ENCODE results near the gene EVX1. TPM values are rescaled to one million over a fixed set of nuclear protein-coding genes. Genes with fewer than 3 reads are reported as not detected.

The EVX1 gene
- total RNA-seq, 1 experiment from 2014 or later, result not detected

DNA sequence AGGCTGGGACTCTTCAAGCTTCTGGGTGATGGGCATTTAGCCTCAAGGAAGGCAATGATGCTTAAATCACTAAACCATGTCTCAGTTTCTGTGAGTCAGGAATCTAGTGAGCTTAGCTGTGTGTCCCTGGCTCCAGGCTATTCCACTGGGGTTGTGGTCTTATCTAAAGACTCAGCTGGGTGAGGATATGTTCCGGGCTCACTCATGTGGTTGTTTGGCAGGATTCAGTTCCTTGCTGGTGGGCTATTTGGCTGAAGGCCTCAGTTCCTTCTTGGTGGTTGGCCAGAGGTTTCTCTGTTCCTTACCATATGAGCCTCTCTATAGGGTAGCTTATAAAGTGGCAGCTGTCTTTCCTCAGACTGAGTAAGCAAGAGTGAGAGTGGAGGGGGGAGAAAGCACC, 12.0 kb downstream of the EVX1 start:
- H3K9me3 ChIP-seq, result no peaks in the 10 kb centered on the region
- no peaks in the 10 kb centered on the region for H3K36me3 ChIP-seq
- DNase-seq, result peak; percentile 87
- H3K27me3 ChIP-seq, result no peaks in the 10 kb centered on the region
- H3K4me3 ChIP-seq, result no peak overlapping the region

DNA sequence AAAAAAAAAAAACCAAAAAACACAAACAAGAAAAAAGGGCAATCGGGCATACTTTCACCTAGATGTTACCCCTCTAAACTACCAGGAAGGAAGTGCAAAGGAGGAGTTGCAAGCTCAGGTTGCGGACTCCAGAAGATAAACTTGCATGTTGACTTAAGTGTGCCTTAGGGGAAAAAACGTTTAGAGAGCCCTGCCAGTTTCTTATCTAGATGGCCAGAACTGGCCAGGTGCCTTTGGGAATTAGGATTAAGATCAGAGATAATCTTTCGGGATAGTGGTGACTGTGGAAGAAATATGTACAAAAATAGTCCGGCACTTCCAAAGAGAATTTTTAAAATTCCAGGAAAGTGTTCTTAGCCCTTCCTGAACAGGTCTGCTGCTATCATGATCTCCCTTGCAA, 17.6 kb downstream of the EVX1 start:
- Histone ChIP-seq H3K4me3 (no peak overlapping the region), H3K9me3 (no peaks in the 10 kb centered on the region), H3K27me3 (no peaks in the 10 kb centered on the region), H3K36me3 (no peaks in the 10 kb centered on the region)
- DNase-seq, result no peak

DNA sequence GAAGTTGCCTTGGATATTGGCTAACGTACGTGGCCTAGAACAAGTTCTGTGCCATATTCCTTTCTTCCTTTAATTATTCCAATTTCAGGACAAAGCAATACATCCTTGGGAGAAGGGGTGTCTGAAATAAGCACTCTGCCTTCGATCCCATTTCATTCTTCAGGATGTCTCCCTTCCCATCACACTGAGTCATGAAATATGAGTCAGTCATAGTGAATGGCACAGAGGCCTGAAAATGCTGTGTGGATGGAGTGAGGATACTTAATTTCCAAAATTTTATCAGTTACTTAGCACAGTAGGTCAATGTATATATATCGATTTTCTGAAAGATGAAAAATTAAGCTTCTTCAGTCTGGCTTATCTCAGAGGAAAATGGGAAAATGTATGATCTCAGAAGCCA, 19.5 kb downstream of the EVX1 start:
- H3K27me3 ChIP-seq, result no peaks in the 10 kb centered on the region
- H3K4me3 ChIP-seq, result no peak overlapping the region
- H3K9me3 ChIP-seq, result no peaks in the 10 kb centered on the region
- DNase-seq, result no peak
- no peaks in the 10 kb centered on the region for H3K36me3 ChIP-seq

DNA sequence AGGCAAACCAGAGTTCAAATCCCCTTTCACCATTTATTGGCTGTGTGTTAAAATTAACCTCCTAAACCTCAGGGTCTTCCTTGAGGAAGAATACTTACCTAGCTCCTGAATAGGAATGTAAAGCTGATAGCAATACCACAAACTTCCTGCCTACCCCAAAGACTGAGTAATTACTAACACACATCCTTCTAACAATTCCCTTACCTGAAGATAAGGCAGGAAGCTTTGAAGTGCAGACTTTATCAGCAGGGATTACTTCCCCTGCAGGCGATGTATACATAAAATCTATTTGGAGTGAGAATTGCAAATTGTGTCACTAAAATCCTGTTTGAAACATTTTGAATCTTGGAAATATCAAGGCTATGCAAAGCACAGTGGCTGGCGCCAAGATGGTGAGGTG, 21.2 kb downstream of the EVX1 start:
- Histone ChIP-seq H3K27me3 (no peaks in the 10 kb centered on the region), H3K36me3 (no peaks in the 10 kb centered on the region), H3K4me3 (no peak overlapping the region), H3K9me3 (no peaks in the 10 kb centered on the region)
- no peak for DNase-seq

DNA sequence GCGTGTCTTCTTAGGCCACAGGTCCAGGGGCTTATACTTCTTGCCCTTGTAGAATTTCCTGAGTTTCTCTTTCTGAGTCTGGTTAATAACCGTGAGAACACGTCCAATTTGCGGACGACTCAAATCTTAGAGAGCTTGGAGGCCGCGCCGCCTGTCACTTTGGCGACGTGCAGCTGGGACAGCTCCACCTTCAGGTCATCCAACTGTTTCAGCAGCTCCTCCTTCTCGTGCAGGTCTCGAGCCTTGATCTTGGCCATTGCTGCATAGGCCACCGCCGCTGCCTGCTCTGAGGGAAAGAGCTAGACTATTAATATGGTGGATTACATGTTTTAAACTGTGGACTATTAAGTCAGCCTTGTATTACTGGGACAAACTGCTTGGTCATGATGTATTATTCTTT, 26.9 kb downstream of the EVX1 start:
- H3K27me3 ChIP-seq, result no peaks in the 10 kb centered on the region; the same call in 1 of the 2 replicates
- H3K4me3 ChIP-seq, result no peak overlapping the region
- DNase-seq, result no peak
- H3K36me3 ChIP-seq, result no peaks in the 10 kb centered on the region
- peaks cover 6% of the 10 kb centered on the region for H3K9me3 ChIP-seq

DNA sequence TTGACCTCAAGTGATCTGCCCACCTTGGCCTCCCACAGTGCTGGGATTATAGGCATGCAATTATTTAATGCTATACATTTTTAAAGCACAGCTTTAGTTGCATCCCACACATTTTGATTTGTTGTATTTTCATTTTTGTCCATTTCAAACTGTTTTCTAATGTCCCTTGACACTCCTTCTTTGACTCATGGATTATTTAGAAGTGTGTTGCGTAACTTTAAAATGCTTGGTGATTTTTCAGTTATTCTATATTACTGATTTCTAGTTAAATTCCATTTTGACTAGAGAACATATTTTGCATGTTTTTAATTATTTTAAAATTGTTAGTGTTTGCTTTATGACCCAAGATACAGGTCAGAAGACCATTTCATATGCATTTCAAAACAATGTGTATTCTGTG, 28.8 kb downstream of the EVX1 start:
- H3K27me3 ChIP-seq, result no peaks in the 10 kb centered on the region; the same call in 1 of the 2 replicates
- peaks cover 6% of the 10 kb centered on the region for H3K9me3 ChIP-seq
- DNase-seq, result no peak
- no peaks in the 10 kb centered on the region for H3K36me3 ChIP-seq
- H3K4me3 ChIP-seq, result no peak overlapping the region

DNA sequence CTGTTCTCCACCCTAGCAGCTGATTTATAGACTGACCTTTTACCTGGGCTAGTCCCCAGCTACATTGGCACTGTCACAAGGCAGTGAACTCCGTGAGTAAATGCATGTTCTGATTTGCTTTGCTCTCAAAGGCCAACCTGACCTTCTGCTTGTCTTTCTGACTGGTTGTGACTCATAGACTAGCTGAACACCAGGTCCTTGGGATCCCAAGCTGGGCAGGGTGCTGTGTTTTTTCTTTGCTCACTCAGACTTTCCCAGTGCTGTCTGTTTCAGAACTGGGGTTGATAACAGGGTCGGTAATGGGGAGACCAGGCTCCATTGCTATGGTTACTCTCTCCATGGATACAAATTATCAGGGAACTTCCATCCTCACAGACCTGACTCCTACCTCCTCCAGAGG, 35.0 kb downstream of the EVX1 start:
- Histone ChIP-seq H3K9me3 (no peaks in the 10 kb centered on the region), H3K36me3 (no peaks in the 10 kb centered on the region), H3K27me3 (0 out of 2 replicates have a peak, but pooled peaks cover 2% of the 10 kb centered on the region), H3K4me3 (no peak overlapping the region)
- DNase-seq, result peak; percentile 40

DNA sequence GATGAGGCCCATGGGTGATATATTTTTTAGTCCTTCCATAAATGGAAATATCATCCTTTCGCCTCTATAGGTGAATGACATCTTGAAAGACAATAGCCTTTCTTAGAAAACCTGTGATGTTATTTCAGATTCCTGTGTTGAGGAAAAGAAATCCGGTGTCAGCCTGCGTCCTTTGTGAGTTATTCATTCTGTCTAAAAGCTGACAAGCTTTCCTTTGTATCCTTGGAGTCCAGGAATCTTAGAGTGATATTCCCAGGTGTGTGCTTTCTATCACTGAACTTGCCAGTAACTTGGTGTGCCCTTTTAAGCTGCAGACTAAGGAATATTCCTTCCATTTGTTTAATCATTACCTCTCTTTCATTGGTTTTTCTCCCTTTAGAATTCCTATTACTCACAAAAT, 41.0 kb downstream of the EVX1 start:
- DNase-seq, result no peak
- no peak overlapping the region for H3K4me3 ChIP-seq

DNA sequence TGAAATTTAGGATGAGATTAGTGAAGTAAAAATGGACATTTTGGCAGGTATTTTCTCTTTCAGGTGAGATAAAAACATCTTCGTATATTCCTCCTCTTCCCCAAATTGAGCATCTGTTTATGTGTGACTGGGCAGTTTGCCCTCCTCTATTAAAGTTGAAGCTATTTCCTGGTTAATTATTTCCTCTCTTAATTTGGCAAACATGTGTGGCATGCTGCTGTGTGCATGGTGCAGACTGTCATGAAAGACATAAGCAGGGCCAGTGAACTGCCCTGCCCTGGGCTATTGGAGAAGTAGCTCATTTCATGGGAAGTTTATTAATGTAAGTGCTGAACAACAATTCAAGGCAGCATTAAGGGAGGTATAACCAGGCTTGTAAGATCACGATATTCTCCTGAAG, 52.6 kb downstream of the EVX1 start:
- H3K9me3 ChIP-seq, result no peaks in the 10 kb centered on the region
- H3K27me3 ChIP-seq, result no peaks in the 10 kb centered on the region
- DNase-seq, result no peak
- no peak overlapping the region for H3K4me3 ChIP-seq
- no peaks in the 10 kb centered on the region for H3K36me3 ChIP-seq

More for the DNA sequence above, 41.0 kb downstream of the EVX1 start:
- no peaks in the 10 kb centered on the region for H3K36me3 ChIP-seq
- no peaks in the 10 kb centered on the region for H3K9me3 ChIP-seq
- peaks cover 12% of the 10 kb centered on the region for H3K27me3 ChIP-seq

DNA sequence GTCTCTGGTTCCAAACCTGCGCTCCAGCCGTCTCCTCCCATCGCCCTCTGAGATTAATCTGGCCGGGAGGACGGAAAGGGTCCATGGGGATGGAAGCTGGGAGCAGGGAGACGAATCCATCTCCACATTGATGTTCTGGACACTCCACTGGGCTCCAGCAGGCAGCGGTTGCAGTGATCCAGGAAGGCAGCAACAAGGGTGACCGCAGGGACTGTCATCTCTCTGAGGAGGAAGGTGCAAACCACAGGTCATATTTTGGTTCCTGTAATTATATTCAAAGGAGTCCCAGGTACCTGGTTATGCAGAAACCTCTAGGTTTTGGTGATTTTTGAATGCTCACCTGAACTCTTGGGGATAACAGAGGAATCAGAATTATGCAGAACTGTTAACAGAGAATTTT, 54.8 kb downstream of the EVX1 start:
- no peaks in the 10 kb centered on the region for H3K27me3 ChIP-seq
- H3K36me3 ChIP-seq, result no peaks in the 10 kb centered on the region
- no peak for DNase-seq
- H3K4me3 ChIP-seq, result no peak overlapping the region
- H3K9me3 ChIP-seq, result no peaks in the 10 kb centered on the region

Other genes starting within 250 kb of the EVX1 start
- 0.27 and 1.1 TPM in 2 replicates for gene HOXA1, start 146.8 kb upstream of the EVX1 start, total RNA-seq (2014; rRNA removed; shearing (Covaris generic); ENCODE audit: low replicate concordance)
- 0.35 TPM in 1 of 2 replicates, not detected in the other for gene HOXA2, start 140.1 kb upstream of the EVX1 start, total RNA-seq (2014; rRNA removed; shearing (Covaris generic); ENCODE audit: low replicate concordance)
- 1.5 TPM in 1 of 2 replicates, not detected in the other for gene HOXA4, start 112.0 kb upstream of the EVX1 start, total RNA-seq (2014; rRNA removed; shearing (Covaris generic); ENCODE audit: low replicate concordance)
- gene HOXA5, start 99.1 kb upstream of the EVX1 start, total RNA-seq (2014; rRNA removed; shearing (Covaris generic); ENCODE audit: low replicate concordance), result 1.7 and 2.7 TPM in 2 replicates
- gene HOXA6, start 95.0 kb upstream of the EVX1 start, total RNA-seq (2014; rRNA removed; shearing (Covaris generic); ENCODE audit: low replicate concordance), result 0.82 and 5.1 TPM in 2 replicates
- gene HOXA3, start 90.2 kb upstream of the EVX1 start, total RNA-seq (2014; rRNA removed; shearing (Covaris generic); ENCODE audit: low replicate concordance), result 4.3 TPM in 1 of 2 replicates, not detected in the other
- 0.95 and 1.7 TPM in 2 replicates for gene HOXA7, start 86.1 kb upstream of the EVX1 start, total RNA-seq (2014; rRNA removed; shearing (Covaris generic); ENCODE audit: low replicate concordance)
- 25.4 and 29.9 TPM in 2 replicates for gene HOXA9, start 77.3 kb upstream of the EVX1 start, total RNA-seq (2014; rRNA removed; shearing (Covaris generic); ENCODE audit: low replicate concordance)
- 18.0 and 26.7 TPM in 2 replicates for gene HOXA10, start 68.5 kb upstream of the EVX1 start, total RNA-seq (2014; rRNA removed; shearing (Covaris generic); ENCODE audit: low replicate concordance)
- gene HOXA11, start 57.6 kb upstream of the EVX1 start, total RNA-seq (2014; rRNA removed; shearing (Covaris generic); ENCODE audit: low replicate concordance), result 3.2 and 3.7 TPM in 2 replicates
- 0.30 and 1.5 TPM in 2 replicates for gene HOXA13, start 42.7 kb upstream of the EVX1 start, total RNA-seq (2014; rRNA removed; shearing (Covaris generic); ENCODE audit: low replicate concordance)